ENCODE measurements around the gene HDAC4.
A peak's percentile ranks its signal among the peaks of the same experiment; 100 is the strongest.

Gene HDAC4

GRCh38 chr2:239383036-239383758 is 17.6 kb downstream of the HDAC4 start:
- no peak for DNase-seq

- no peak for DNase-seq
Measured at GRCh38 chr2:239382384-239382880, 18.4 kb downstream of the HDAC4 start.

- no peak for DNase-seq
Measured at GRCh38 chr2:239381709-239382134, 19.1 kb downstream of the HDAC4 start.

- DNase-seq: no peak
Measured at GRCh38 chr2:239380831-239381708, 19.8 kb downstream of the HDAC4 start.

DNA sequence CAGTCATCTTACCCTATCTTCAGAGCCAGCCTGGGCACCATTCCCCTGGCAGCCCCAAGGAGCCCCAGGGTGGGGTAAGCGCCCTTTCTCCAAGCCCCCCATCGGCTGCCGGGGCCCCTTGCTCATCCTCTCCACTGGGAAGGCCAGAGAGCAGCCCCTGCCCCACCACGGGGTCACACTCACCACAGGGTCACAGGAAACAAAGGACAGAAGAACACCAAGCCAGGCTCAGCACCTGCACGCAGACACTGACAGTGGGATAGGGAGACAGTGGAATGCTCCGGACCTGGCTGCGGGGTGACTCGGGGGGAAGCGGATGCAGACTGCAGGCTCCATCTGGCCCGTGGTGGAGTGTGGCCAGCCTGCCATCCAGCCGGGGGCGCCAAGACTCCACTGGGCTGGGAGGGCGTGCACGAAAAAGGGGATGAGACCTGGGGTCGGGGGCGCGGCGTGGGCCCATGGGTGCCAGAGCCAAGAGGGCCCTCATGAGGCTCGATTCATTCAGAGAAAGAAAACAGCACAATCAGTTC is 21.1 kb downstream of the HDAC4 start:
- no peak for DNase-seq

DNA sequence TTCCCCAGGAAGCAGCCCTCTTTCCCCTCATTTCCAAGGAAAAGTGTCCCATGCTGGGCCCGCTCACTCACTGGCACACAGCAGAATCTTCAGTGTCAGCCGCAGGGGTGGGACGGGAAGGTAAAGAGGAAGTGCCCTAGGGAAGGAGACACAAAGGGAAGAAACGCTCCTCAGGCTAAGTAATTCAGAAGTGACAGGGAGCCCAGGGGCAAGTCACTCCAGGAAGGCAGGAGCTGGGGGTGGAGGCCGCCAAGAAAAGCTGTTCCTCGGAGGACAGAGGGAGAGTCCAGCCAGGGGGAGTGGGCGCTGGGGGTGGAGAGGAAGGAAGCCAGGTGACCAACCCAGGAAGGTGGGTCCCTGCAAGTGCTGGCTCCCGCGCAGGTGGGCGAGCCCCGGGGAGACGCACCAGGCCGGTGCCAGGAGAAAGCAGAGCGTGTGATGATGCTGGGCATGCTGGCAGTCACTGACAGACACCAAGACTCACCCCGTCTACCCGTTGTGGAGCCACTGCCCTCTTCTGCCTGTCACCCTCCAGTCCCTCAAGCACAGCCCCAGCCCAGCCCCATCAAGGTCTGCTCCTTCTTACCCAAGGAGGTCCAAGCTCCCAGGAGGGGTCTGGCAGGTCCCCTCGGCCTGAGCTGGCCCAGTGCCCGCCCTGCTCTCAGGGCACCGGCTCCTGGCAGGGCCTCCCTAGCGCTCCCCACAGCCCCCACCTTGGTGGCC is 21.7 kb downstream of the HDAC4 start:
- DNase-seq: no peak

DNA sequence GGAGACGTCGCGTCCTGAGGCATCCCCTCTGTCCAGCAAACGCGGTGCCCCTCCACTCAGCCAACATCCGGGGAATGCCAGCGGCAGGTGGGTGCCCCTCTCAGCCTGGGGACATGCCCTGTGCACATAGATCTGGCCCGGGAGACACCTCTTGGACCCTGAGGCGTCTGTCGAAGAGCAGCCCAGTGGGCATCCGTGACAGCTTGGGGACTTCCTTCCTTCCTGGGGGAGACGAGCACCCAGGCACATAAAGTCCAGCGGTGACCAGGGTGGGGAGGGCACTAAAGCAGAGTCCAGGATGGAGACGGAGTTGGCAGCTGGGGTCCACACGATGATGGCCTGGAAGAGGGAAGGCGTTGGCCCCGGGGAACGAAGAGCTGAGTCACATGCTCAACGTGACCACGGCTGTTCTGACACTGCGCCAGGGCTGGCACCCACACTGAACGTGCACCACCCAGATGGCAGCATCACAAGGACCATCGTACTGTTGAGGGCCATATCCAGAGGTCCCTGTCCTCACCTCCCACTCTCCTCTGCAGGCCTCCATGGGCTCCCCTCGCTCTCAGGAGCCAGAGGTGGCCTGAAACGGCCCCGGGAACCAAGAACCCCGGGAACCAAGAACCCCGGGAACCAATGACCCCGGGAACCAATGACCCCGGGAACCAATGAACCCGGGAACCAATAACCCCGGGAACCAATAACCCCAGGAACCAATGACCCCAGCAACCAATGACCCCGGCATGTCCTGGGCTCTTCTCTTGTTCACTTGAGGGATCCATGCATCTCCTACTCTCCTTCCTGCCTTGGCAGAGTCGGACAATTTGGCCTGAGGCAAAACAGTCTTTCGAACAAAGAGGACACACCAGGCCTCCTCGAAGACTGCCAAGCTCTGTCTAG is 22.6 kb downstream of the HDAC4 start:
- no peak for DNase-seq

DNA sequence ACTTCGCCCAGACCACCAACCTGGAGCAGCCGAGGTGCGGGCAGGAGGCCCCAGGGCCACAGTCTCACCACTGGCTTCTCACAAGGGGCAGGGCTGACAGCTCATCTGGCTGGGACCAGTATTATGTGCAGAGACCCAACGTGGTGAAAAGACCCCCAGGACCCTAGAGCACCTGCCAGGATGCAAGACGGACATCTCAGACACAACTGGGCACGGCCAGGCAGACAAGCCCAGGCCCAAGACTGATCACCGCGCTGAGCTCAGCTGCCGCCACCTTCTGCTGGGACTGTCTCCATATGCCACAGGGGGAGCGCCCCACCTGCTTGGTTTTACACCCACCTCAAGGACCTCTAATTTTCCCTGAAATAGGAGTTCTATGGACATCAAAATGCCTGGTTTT is 23.2 kb downstream of the HDAC4 start:
- no peak for DNase-seq

GRCh38 chr2:239376942-239377531 is 23.8 kb downstream of the HDAC4 start:
- no peak for DNase-seq

DNA sequence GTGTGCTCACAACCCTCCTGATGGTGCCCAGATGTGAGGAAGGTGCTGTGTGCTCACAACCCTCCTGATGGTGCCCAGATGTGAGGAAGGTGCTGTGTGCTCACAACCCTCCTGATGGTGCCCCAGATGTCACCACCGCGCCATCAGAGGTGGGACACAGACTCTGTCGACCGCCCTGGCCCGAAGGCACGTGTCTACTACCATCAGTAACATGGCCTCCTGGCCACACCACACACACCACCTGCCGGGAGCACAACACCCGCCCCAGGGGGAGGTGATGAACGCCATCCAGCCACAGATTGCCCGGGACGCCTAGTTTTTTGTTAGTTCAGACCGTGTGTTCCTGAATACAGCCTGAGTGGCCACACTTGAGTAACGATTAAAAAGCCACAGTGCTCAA is 24.5 kb downstream of the HDAC4 start:
- no peak for DNase-seq

GRCh38 chr2:239375278-239376061 is 25.4 kb downstream of the HDAC4 start:
- no peak for DNase-seq

DNA sequence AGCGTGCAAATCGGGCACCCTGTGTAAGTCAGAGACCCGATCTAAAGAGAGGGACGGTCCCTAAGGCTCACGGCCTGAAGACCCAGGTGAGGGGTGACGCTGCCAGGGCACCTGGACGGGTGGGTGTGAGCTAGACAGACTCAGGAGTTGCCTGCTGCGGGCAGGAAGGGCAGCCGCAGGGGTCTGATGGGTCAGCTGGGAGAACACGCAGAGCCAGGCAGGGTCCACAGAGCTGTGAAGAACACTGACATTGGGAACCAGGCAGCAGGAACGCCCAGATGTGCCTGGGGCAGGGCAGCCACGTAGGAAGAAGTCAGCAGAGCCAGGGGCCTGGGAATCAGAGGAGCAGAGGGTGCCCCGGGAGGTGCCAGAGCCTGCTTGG is 25.9 kb downstream of the HDAC4 start:
- no peak for DNase-seq

DNA sequence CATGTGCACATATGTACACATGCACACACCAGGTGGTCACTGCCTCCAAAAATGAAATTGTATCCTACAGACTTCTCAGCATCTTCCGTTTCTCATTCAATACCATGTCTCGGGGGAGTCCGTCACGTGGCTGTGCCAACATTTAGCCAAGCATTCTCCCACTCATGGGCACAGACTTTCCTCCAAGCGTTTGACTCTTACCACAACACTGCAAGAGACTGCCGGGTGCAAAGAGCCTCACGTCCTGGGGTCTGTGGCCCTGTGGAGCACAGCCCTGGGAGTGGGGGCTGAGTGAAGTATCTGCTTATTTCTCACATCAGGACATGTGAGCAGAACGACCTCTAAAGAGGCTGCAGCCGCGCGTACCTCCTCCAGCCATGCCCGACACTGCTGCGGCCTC is 28.0 kb downstream of the HDAC4 start:
- DNase-seq: no peak

DNA sequence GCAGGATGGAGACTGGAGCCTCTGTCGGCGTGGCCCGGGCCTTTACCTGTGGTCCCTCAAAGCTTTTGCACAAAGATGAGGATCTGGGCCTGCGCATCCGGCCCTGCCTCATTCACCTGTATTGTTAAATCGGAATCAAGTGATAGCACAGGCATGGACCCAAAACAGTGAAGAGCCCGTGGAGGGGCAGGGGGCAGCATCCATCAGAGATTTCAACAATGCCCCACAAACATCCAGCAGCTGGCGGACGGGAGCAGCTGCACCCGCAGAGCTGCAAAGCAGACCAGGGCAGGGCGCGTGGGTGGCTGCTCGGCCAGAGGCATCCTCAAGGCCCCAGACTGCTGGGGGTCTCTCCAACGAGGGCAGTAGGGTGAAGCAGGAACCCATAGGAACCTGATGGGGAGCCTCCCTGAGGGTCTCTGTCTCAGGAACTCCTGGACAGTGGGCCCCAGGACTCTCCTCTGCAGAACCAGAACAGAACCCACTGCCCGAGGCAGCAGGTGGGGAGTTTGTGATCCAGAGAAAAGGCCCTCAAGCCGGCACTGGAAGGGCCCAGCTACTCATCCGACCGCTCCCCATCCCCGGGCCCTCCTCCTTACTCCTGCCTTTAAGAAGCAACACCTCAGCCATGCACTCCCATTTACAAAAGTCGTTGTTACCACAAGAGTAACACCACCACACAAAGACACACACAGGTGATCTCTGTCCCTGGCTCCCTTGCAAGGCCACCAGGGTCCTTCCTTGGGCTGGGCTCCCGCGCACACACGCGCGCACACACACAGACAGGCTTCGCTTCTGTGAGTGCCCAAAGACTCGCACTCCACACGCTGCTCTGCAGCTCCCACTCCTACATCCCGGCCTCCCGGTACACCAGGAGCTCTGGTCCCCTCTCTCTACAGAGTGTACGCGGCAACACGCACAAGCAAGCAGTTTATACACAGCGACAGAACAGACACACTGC is 28.8 kb downstream of the HDAC4 start:
- DNase-seq: no peak

GRCh38 chr2:239370876-239371725 is 29.7 kb downstream of the HDAC4 start:
- DNase-seq: no peak

DNA sequence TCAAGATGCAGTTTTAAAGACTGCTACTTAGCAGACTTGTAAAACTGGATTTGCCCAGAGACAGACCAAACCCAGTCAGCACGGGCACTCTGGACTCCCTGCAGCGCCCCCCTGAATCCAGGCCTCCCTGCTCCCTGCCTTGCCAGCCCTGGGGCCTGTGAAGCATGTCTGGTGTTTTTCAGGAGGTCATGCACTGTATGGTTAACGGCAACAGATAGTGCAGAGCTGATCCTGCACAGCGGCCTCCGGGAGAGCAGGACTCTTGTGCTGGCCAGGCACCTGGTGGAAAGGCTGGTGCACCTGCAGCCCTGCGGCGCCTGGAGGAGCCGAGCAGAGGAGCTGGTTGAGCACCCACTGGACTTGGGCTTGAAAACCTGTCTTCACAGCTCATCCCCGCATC is 30.4 kb downstream of the HDAC4 start:
- DNase-seq: no peak

DNA sequence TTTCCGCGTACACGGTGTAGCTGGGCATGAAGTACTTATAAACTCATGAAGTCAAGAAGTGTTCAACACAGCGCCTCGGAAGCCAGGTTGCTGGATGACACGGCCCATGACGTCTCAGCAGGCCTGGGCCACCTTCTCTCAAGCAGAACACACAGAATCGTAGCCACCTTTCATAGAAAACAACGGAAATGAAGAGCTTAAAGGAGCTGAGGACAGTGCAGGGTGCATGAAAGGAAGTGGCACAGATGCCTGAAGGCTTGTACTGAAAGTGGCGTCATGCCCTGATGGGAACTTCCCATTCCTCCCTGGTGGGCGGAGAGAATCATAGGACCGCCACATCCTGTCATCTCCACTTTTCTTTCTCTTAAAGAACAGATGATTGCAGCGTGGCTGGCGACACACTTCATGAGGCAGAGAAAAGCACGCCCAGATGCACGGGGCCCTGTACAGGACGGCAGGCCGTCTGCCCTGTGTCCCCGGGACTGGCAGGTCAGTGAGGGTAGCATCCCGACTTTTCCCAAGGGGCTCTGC is 31.1 kb downstream of the HDAC4 start:
- DNase-seq: no peak

DNA sequence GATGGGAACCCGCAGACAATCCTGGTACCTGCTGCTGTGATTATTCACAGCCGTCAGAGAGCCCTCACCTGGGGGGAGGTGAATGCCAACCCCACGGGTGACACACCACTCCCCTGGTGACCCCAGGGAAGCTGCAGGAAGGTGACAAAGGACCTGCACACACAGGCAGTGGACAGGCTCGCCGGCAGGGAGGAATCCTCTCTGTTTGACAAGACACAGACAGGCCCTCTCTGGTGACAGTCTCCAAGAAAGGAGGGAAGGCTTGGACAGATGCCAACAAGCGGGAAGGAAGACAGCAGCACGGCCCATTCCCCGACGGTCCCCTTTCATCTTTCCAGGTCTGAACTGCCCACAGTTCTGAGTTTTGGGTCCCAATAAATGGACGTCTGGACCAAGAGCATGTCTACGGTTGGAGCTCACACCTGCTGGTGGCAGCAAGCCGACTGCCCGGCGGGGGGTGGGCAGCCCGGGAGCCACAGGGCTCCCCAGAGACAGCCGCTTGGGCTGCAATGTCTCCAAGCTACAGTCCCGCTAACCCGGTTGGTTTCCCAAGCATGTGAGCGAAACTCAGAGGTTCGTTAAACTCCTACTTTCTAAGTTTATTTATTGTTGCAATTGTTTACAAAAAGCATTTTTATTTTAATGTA is 31.8 kb downstream of the HDAC4 start:
- peak in 1 of 2 experiments; percentile 21 for DNase-seq

Measured in NCI-H2081 (cell line).